Stimulated activated CD4-positive, alpha-beta T cell treated with anti-CD3 and anti-CD28 coated beads, TNF-alpha, amount 100 ng/mL, for 48 hours (primary cell): ENCODE measurements around the gene ACTA1.
"Not testable (repeated sequence)": the region's sequence is repeated elsewhere in the genome, so short reads cannot be mapped to it uniquely, and the experiment has no call there.

Source experiments
- DNase-seq, 3 donors: peaks; one replicate each; pipeline ENCODE4 v3.0.0-alpha.2; 2020; ENCODE audit warnings: low read depth in 3 of 3

ACTA1 gene

DNA sequence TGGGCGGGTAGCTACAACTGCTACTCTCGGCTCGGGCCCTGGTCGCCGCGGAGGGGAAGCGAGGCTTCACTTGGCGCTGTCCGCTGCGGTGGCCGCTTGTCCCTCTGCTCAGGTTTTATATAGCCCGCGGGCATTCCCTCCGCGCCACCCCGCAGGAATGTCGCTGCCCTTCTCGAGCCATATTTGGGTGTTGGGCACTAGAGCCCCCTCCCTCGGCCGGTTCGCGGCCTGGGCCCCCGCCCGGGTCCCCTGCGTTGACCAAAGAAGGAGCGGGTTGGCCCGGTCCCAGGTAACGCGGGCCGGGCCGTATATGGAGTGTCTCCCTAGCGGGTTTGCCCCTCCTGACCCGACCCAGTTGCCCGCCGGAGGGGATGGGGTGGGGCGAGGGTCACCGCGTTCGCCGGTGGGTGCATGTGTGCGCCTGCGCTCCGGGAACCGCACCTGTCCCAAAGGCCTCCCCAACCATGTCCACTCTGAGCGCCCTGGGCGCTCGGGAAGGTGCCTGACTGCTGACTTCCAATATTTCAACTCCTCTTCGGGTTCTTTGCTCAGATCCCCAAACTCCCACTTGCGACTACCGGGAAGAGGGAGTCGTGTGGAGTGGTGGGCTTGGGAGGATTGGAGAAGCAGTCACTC lies at the start of gene ACTA1:
TSS of gene ACTA1 (minus strand) at position 90 of the 636 bp plus-strand sequence. CDS start 979 bp downstream, outside the sequence.
- no peak for DNase-seq

DNA sequence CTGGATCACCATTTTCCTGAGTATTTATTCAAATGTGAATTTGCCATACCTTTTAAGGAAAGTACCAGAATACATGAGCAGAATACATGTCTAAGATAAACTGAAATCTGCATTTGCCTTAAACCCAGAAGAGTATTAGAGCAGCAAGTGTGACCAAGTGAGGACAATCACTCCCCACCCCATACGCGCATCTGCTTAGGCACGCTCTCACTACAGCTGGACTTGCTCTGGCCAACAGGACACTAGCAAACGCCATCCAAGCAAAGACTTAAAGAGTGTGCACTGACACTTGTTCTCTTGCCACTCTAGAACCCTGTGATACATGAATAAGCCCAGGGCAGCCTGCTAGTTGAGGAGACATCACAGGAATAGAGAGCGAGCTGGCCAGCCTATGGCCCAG lies 48.6 kb upstream of the ACTA1 start:
- DNase-seq = no peak

DNA sequence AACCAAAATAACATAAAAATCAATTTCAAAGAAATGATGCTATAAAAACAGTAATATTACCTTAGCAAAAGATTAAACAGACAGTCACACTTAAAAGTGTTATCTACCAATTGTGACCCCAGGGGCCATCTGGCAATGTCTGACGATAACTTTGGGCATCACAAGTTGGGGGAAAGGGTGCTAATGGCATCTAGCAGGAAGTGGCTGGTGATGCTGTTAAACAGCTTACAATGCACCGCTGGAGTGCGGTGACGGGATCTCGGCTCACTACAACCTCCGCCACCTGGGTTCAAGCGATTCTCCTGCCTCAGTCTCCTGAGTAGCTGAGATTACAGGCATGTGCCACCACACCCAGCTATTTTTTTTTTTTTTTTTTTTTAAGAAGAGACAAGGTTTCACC lies 46.6 kb upstream of the ACTA1 start:
- no peak for DNase-seq

DNA sequence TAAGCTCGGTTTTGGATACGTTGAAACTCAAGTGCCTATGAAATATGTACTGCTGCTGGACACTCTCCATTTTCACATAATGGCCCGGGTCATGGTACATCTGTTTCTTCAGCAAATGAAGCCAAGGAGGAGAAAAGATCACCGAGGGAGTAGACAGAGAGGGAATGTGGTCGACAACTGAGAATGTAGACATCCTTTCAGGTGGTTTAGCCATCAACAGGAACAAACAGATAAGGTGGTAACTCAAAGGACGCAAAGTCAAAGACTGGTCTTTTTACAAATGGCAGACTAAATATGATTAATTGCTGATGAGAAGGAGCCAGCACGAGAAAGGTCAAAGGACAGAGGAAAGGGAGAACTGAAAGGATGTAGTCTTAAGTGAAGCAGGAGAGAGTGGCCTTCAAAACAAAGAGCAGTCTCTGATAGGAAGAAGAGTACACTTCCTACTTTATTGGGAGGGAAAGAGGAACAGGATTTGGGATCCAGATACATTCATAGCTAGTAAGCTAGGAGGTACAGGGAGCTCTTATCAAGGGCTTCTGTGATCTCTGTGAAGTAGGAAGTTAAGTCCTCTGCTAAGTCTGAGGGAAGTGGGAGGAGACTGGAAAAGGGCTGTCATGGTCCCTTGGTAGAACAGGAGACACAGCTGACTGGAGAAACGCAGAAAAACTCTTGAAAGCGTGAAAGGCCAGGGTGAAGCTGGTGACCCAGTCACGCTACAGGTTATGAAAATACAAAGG lies 45.9 kb upstream of the ACTA1 start:
- no peak for DNase-seq

DNA sequence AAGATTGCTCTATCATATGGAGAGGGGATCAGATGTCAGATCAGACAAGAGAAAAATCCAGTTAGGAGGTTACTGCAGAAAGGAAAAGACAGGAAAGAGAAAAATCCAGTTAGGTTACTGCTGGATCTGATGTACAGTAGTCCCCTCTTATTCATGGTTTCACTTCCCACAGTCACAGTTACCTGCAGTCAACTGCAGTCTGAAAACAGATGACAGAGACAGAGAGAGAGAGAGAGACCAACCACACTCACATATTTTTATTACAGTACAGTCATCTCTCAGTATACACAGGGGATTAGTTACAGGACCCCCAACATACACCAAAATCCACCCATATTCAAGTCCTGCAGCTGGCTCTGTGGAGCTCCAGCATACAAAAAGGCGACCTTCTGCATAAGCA lies 45.0 kb upstream of the ACTA1 start:
- no peak for DNase-seq

DNA sequence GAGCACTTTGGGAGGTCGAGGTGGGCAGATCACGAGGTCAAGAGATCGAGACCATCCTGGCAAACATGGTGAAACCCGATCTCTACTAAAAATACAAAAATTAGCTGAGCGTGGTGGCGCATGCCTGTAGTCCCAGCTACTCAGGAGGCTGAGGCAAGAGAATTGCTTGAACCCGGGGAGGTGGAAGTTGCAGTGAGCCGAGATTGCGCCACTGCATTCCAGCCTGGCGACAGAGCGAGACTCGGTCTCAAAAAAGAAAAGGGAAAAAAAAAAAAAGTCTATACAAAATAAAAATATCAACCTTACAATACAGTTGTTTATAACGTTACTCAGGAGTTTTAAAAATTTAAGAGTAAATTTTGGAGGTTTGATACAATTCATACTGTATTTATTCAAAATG lies 42.0 kb upstream of the ACTA1 start:
- not testable (repeated sequence) for DNase-seq

DNA sequence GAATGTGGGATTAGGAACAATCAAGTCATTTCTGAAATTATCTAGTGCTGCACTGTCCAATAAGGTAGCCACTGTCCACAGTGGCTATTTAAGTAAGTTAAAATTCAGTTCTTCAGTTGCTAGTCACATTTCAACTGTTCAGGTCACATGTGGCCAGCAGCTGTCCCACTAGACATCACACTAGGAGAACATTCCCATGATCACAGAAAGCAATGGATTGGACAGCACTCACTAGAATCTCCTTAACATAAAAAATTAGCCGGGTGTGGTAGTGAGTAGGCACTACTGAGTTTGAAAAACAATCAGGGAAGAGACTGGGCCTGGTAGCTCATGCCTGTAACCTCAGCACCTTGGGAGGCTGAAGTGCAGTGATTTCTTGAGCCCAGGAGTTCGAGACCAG lies 40.6 kb upstream of the ACTA1 start:
- DNase-seq = no peak

DNA sequence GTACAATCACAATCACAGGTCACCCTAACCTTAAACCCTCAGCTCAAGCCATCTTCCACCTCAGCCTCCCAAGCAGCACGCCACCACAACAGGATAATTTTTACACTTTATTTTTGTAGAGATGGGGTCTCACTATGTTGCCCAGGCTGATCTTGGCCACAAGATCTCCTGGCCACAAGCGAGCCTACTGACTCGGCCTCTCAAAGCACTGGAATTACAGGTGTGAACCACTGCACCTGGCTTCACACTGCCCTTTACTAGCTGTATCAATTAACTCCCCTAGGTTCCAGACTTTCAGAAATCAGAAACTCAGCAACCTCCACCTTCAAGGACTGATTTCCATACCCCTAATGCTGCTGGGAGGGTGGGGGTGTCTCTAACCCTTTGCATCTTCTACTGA lies 37.3 kb upstream of the ACTA1 start:
- no peak for DNase-seq

DNA sequence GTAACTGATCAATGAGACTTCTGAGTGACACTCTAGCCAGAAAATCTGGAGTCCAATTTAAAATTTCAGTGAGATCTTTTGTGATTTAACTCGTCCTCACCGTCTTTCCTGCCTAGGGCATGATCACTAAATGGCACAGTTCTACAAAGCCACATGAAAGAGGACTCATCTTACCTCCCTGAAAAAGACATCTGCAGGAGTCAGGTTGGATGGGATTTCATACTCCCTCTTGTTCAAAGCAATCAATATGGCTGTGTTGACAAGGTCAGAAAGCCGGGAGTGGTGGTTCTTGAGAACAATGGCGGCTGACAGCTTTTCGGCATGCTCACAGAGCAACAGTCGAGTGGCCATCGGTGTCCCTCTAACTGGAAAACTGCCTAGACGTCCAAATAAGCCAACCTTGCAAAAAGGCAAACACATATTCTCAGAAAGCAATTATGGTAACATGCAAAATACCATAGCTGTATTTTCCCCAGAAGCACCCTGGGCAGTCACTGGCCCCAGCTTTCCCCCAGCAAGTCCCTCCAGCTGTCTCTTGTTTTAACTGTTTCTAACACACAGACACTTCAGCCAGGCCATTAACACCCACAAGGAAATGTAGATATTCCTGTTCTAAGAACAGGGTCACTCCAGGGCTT lies 36.6 kb upstream of the ACTA1 start:
- DNase-seq = no peak

DNA sequence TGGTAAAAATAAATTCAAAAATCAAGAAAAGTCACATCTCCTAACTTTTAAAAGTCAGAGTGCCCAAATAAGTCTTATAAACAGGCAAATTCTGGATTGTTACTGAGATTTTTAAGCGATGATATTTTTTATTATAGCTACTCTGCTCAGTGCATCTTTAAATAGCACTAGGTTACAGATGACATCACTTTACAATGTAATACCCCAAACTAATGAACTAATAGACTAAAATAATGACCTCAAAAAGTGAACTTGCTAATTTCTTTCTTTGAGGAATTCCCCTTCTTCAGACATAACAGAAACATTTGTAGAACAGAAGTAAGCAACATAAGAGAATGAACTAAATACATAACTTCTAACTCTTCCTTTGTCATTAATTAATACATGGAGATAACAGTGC lies 33.0 kb upstream of the ACTA1 start:
- DNase-seq = no peak

DNA sequence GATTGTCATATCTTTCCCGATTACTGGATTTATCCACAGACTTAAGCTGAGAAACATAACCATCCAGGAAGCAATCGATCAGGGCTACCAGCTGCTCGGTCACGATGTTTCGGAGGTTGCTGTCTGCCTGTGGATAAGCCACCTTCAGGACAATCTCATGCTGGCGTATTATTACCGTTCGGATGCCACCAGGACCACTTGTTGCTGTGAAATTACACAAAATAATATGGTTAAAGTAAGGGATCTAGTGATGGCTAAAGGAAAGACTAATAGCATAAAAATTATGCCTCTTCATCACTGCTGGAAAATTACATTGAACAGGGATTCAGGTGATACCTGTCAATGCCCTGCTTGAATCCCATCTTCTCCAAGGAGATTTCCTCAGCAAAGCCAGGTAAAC lies 30.8 kb upstream of the ACTA1 start:
- DNase-seq = no peak

DNA sequence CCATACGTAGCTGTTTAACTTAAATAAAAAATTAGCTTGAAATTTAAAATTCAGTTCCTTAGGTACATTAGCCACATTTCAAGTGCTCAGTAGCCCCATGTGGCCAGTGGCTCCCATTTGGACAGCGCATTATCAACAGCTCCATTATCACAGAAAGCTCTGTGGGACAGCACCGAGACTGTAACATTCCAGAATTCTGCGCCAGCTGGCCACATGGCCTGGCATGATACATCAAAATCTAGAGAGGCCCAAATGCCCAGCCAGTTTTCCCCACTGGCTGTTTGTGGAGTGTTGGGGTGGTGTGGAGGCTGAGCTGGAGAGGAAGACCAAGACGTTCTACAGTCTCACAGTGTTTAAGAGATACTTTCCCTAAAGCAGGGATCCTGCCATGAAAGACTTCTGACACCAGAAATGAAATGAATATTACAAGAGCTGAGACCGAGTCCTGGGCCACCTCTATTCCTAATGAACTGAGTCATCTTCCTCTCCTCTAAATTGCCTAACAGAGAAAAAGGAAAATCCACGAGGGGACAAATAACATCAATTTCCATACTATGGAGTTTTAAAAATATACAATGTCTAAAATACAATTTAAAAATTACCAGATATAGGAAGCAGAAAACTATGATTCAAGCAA lies 27.3 kb upstream of the ACTA1 start:
- no peak for DNase-seq

DNA sequence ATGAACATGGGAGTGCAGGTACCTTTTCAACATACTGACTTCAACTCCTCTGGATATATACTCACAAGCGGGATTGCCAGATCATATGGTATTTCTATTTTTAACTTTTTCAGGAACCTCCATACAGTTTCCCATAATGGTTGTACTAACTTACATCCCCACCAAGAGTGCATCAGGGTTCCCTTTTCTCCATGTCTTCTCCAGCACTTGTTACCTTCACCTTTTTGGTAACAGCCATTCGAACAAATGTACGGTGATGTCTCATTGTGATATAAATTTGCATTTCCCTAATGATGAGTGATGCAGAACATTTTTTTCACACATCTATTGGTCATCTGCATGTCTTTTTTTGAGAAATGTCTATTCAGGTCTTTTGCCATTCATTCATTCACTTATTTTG lies 25.9 kb upstream of the ACTA1 start:
- no peak for DNase-seq

DNA sequence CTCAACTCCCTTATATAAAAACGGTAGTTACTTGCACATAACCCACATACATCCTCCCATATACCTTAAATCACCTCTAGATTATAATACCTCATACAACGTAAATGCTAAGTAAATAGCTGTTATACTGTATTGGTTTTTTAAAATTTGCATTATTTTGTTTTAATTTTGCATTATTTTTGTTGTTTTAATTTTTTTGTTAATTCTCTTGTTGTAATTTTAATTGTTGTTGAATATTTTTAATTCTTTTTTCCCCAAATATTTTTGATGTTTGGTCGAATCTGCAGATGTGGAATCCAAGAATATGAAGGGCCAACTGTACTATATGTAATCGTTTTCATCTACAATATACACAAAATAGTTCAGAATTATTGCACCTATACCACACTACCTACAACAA lies 23.5 kb upstream of the ACTA1 start:
- DNase-seq = no peak

DNA sequence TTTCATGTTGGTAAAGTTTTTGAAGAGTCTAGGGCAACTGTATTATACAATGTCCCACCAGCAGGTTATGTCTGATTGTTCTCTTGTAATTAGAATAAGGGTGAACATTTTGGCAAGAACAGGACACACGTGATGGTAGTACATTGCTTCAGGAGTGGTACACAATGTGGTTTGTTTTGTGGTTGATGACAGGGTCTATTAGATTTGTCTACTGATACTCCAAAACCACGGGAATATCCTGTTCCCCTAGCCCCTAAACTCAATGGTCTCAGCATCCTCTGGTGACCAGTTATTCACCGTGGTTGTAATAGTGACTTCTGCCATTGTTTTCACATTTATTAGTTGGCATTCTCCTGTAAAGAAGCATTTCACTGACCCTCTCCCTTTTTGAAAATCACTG lies 22.1 kb upstream of the ACTA1 start:
- DNase-seq = no peak

DNA sequence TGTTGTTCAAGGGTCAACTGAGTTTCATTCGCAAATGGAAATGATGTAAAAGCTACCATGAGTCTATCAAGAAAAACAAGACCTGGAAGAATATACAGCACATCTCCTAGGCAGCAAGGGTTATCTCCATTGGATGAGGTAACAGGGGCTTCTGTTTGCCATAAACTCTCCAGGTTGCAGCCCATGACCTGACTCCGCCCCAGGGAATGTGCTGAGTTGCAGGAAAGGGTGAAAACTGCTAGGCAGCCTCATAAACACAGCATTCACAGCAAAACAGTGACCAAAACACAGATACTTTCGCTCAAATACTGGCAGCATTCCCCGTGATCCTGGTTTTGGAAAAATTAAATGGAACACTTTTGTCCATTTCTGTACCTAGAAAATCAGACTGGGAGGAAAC lies 20.2 kb upstream of the ACTA1 start:
- no peak for DNase-seq

DNA sequence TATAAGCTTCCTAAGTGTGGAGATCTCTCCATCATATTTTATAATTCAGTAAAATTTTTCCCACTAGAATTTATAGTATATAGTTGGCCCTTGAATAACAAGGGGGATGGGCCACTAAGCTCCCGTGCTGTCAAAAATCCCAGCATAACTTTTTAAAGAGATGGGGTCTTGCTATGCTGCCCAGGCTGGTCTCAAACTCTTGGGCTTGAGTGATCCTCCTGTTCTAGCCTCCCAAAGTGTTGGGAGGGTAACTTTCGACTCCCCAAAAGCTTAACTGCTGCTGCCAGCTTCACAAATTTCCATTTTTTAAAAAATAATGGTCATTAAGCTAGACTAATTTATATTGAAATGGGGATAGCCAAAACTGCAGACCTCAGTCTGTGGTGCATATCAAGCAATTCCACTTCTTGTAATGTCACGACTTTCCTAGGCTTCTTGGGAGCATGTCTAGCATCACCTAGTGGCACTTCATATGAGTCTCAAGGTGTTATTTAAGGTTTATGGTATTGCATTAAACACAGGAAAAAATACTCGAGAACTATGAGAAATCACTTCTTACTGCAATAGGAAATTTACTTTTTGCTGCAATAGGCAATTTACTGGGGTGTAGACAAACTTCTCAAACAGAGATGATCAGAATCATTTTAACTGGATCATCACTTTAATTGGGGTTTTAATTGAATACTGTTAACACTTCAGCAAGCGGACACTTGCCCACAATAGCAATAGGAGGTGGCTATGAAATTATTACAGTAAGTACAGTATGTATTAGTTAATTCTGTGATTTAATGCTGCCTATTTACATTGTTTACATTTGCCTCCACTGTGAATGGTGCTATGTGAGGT lies 19.3 kb upstream of the ACTA1 start:
- no peak for DNase-seq

DNA sequence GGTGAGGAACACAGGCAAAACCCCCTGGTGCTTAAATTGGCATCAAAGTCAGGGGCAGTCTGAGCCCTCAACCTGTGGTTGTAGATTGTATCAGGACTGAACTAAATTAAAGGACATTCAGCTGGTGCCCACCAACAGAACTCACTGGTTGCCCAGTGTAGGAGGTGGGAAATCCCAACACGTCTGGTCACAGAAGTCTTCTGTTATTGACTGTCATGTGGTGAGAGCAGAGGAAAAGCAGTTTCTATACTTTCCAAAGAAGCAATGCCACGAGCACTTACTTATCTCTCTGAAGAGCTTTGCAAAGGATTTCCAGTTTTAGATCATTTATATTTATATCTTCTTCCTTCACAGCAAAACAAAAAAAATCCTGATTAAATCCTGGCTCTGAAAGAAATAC lies 15.0 kb upstream of the ACTA1 start:
- no peak for DNase-seq

DNA sequence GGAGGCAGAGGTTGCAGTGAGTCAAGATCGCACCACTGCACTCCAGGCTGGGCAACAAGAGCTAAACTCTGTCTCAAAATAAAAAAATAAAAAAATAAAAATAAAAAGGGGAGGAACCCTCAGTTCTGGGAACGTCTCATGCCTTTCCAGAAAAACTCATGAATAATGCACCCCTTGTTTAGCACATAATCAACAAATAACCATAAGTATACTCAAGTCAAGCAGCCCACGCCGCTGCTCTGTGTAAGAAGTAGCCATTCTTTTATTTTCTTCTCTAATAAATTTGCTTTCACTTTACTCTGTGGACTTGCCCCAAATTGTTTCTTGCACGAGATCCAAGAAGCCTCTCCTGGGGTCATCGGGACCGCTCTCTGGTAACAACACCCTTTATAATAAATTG lies 14.5 kb upstream of the ACTA1 start:
- no peak for DNase-seq

DNA sequence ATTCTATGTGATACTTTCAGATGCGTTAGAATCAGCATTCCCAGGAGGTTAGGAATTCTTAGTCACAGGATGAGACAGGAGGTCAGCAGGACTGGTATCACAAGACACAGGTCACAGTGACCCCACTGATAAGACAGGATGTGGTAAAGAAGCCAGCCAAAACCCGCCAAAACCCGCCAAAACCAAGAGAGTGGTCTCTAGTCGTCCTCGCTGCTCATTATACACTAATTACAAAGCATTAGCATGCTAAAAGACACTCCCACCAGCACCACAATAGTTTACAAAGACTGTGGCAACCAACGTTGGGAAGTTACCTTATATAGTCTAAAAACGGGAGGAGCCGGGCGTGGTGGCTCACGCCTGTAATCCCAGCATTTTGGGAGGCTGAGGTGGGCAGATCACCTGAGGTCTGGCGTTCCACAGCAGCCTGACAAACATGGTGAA lies 13.9 kb upstream of the ACTA1 start:
- no peak for DNase-seq

DNA sequence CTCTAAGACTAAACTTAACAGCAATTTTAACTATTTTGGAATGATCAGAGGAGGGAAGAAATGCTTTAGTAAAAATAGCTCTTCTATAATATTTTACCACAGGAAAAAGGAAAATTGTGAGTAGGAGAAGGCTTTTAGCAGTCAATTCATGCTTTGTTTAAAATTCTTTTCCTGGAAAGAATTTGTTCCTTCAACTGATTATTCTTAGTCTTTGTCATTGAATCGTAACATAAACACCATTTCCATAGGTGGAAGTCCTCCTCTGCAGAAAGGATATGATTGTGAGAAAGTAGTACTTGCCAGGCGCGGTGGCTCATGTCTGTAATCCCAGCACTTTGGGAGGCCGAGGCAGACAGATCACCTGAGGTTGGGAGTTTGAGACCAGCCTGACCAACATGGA lies 11.9 kb upstream of the ACTA1 start:
- DNase-seq = no peak
